ELR (cell line): ENCODE measurements around the gene COTL1.
"Not testable (repeated sequence)": the region's sequence is repeated elsewhere in the genome, so short reads cannot be mapped to it uniquely, and the experiment has no call there.

ENCODE experiments used
- DNase-seq: peaks from one replicate; pipeline ENCODE4 v3.0.0-alpha.2; 2015; ENCODE audit warnings: low read depth

The COTL1 gene

DNA sequence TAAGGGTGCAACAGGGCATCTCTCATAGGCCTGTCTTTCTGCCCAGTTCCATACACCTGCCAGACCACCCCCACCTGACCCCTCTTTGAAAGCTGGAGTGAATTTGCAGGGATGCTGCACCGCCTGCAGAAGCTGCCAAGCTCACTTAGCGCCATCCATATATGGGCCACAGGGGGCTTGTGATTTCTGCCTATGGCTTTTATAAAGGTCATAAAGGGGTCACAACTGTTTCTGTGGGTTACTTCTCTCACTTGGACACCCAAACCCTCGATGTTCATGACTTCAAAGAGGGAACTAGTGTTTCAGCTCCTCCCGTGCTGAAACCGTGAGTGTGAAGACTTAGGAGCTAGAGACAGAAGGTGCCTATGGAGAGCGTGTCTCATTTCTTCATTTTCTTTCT lies 89.6 kb downstream of the COTL1 start:
- no peak for DNase-seq

DNA sequence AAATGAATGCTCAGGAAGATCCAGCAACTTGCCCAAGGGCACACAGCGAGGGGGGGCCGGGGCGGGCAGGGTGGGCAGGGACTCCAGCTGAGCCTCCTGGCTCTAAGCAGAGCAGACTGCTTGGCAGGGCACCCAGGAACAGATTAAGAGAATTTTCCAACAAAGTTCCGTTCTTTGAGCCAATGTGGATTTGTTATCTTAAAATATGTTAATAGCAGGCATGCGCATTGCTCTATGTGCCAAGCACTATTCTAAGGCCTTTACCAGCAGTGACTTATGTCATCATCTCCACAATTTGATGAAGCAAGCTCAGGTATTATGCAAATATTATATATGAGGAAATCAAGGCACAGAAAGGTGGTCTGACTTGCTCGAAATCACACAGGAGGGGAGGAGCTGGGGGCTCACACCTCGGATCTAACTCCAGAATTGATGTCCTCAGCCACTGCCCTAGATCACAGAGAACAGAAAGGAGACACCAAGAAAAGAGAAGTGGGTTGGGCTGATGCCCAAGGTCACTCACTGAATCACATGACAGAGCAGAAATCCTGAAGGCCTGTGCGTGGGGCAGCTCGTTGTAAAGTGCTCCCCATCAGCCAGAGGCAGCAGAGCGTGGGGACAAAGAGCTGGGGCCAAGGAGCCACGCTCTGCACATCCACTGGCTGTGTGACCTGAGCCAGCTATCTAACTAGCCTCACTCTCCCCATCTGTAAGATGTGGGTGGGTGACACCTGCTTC lies 90.2 kb downstream of the COTL1 start:
- DNase-seq = no peak

DNA sequence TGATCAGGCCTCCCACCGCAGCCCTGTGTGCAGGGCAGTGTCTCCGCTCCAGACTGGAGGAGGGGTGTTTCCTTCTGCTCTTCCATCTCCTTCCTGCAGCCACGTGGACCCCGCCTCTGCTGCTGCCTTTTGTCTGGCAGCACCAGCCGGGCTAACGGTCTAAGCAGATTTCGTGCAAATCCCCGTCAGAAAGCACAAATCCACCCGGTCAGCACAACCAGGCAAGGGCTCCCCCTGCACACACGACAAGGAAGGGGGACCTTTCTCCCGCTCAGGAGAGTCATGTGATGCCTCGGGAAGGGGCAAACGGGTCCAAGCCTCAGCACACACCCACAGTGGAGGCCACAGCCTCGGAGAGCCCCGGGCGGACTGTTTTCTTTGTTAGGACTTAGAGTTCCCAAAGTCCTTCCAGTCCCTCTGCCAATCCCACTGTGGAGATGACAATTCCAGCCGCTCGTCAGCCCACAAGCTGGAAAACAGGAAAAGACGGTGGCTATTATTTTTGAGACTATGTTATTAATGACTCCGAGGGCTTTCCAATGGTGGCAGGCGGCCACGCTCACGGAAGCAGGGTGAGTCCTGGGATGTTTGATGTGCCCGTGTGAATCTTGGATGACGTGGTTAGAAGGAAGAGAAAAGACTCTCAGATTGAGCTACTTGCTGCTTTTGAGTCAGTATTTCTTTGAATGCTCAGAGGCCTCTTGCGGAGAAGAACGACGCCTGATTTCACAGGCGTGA lies 90.9 kb downstream of the COTL1 start:
- DNase-seq = peak; percentile 75

DNA sequence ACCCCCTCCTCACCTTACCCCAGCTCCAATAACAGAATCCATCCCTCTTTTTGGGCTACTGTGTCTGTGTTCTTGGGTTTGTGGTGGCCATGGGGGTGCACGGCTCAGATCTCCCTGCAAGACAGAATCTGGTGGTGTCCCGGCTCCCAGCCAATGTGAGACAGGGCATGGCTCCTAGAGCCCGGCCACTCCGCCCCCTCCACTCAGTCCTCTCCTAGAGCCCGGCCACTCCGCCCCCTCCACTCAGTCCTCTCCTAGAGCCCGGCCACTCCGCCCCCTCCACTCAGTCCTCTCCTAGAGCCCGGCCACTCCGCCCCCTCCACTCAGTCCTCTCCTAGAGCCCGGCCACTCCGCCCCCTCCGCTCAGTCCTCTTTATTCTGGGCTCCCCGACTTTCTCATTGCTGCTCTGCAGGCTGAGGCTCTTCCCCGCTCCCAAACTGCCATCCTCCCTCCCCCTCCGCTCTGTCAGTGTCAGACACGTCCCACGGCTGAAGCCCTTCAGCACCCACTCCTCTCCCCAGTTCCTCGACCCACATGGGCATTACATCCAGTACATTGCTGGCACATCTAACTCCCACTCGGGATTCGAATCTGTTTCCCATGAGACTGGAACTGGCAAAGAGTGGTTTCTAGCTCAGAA lies 92.8 kb downstream of the COTL1 start:
- not testable (repeated sequence) for DNase-seq

DNA sequence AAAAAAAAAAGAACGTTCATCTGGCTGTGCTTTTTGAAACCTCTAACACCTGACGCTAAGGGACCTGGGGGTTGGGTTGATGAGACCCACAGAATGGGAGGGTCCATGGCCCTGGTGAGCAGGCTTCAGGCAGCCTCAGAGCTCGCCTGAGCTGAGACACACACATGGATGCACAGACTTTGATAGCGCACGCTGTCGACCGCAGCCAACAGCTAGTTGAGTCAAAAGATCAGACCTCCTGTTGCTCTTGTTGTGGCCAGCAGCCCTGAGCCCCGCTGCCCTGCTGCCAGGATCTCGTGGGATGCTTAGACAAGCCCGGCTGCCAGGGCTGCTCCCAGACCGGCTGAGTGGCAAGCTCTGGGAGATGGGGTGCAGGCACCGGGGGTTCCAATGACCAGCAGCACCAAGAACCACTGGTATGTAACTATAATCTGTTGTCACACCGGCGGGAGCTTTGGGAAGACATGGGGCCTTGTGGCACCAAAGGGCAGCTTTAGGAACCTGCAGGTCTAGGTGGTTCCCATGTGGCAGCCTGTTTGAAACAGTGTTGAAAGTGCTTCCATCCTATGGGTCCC lies 93.4 kb downstream of the COTL1 start:
- no peak for DNase-seq

DNA sequence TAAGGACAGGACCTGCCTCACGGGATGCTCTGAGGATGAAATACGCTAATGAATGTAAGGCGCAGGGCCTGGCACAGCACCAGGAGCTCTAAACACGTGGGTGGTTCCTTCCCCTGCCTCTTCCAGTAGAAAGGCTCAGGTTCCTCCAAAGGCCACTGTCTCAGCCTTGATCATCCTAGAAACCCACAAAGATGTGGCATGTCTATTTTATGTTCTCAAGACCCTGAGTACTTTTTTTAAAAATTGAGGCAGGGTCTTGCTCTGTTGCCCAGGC lies 96.4 kb downstream of the COTL1 start:
- no peak for DNase-seq

DNA sequence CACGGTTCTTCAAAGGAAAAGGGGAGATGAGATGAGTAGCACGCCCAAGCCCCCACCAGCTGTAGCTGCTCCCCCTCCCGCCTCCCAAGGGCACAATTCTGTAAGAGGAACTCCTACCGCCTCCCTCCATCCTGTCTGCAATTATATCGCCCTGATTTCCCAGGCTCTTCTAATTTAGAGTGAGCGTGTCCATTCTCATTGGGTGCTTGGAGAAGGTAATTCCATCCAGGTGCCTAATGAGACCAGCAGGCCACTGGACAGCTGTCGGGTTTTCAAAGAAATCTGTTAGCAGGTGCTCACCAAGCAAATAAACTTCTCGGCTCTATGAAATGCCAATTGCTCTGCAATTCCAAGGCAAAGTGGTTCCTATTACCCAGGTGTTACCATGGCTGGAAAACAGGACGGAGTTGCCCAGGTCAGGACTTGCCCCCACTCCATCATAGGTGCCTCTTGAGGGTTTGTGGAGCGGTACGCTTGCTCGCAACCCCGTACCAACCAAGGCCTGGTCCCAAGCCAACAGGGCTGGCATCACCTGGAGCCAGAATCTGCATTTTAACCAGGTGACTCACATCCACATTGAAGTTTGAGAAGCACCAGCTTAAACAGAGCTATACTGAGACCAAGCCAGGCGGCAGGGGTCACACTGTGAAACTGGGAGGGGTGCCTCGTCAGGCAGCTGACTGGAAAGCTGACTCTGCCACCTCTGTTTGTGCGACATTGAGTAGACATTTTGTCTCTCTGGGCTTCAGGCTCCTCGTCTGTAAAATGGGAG lies 97.0 kb downstream of the COTL1 start:
- no peak for DNase-seq

DNA sequence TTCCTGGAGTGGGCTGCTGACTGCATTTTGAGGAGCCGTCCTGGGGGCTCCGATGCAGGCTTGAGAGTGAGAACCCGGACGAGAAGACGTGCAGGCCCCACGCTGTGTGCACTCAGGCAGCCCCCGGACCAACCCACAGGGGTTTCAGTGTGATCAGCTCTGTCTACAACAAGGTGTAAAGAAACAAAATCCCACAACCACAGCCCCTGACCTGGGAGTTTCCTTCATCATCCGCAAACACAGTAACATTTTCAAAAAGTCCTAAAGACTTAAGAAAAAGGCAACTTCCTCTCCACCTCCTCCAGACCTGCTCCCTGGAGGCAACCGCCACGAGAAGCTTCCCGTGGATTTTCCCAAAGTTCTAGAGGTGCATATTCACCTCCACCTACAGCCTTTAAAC lies 98.0 kb downstream of the COTL1 start:
- no peak for DNase-seq

DNA sequence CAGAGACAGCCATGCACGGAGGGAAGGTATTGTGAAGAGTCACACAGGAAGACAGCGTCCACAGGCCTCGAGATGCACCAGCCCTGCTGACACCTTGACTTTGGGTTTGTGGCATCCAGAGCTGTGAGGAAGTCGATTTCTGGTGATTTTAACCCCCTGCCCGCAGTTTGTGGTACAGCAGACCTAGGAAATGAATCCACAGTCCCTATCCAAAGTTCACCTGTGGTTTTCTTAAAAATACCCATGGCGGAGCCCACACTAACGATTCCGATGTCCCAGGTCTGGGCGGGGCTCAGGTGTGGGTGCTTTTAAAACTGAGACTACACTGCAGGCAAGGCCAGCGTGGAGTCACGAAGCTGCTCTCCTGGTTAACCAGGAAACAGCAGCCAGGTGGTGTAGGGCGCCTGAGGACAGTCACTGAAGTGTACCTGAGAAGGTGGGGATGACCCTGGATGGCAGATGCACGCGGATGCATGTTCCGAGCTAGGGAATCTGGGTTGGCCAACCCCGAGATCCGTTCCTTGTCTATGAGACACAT lies 99.0 kb downstream of the COTL1 start:
- DNase-seq = no peak

DNA sequence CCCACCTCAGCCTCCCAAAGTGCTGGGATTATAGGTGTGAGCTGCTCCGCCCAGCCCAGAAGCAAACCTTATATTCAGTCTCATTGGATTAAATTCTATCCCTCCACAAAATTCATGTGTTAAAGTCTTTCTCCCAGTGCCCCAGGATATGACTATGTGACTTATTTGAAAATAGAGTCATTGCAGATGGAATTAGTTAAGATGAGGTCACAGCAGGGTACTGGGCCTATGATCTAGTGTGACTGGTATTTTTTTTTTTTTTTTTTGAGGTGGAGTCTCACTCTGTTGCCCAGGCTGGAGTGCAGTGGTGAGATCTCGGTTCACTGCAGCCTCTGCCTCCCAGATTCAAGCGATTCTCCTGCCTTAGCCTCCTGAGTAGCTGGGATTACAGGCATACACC lies 99.7 kb downstream of the COTL1 start:
- DNase-seq = peak; percentile 92

DNA sequence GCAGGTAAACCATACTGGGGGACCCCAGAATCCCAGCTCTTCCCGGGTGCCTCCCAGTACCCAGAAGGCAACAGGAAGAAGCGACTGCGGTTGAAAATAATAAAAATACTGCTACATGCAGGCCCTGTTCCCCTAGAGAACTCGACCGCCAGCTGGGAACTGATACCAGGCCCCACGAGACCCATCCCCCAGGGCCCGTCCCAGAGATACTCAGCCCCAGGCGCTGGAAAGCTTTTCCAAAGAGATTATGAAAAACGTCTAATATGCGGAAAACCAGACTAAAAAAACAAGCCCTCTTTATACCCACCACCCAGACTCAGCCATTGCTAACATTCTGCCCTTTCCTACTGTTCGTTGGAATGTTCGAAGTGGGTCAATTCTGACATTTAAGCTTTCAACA lies 100.5 kb downstream of the COTL1 start:
- DNase-seq = no peak
